Tibial nerve (tissue), 4 donors: Measurements from ENCODE around the gene NCAPD3. TPM values are rescaled to one million over a fixed set of nuclear protein-coding genes. Genes with fewer than 3 reads are reported as not detected.

Experiments used
- DNase-seq, 2 donors: peaks; one replicate each; pipeline ENCODE4 v3.0.0-alpha.2; 2019; ENCODE audit warnings: low spot score in 2 of 2
- H3K27ac ChIP-seq, 4 donors: fragments of 200-600 bp; sonication (generic) in 3 of 4; one replicate each; pipeline ENCODE4 v1.5.1; 2017 to 2019; ENCODE audit warnings: mild to moderate bottlenecking in 1 of 4
- H3K27me3 ChIP-seq, 2 donors: fragments of 200-600 bp; sonication (generic) in 1 of 2; one replicate each; pipeline versions ENCODE4 v1.5.1 to v1.6.0; 2017 to 2019
- H3K36me3 ChIP-seq, 3 donors: fragments of 200-600 bp; sonication (generic); one replicate each; pipeline ENCODE4 v1.5.1; 2018 to 2019
- H3K4me1 ChIP-seq, 4 donors: fragments of 200-600 bp; sonication (generic) in 3 of 4; one replicate each; pipeline ENCODE4 v1.5.1; 2017 to 2019
- H3K4me3 ChIP-seq, 4 donors: fragments of 200-600 bp; sonication (generic) in 3 of 4; one replicate each; pipeline ENCODE4 v1.5.1; 2017 to 2019; ENCODE audit warnings: mild to moderate bottlenecking in 1 of 4, moderate library complexity in 1 of 4
- H3K9me3 ChIP-seq, 4 donors: fragments of 200-600 bp; sonication (generic) in 3 of 4; one replicate each; pipeline ENCODE4 v1.5.1; 2017 to 2019
- CTCF ChIP-seq, 5 experiments: fragments of 200-600 bp in 3 of 5; fragments of 450-650 bp in 2 of 5; sonication (generic) in 3 of 5; IDR thresholded peaks; one replicate each; pipeline ENCODE4 v1.5.1; 2016 to 2019; ENCODE audit warnings: antibody characterized with exemption in 5 of 5, mild to moderate bottlenecking in 3 of 5, moderate library complexity in 2 of 5
- EP300 ChIP-seq, 2 donors: sonication (generic); formaldehyde crosslinking; IDR thresholded peaks; one replicate each; pipeline ENCODE4 v1.6.1; 2017; ENCODE audit warnings: antibody characterized with exemption in 2 of 2, mild to moderate bottlenecking in 1 of 2
- POLR2A ChIP-seq, 2 donors: fragments of 450-650 bp; IDR thresholded peaks; one replicate each; pipeline ENCODE4 v1.6.1; 2017; ENCODE audit warnings: antibody characterized with exemption in 2 of 2, mild to moderate bottlenecking in 2 of 2, moderate library complexity in 2 of 2
- WGBS, 2 donors: methylation state at CpG; one replicate each; pipeline ENCODE4 v1.1.5; 2018; 5-methylcytosine and 5-hydroxymethylcytosine counted together
- total RNA-seq, 4 donors: library from RNA; depleted of rRNA; stranded (reverse); fragments of >200 nt; gene quantifications; one replicate each; pipeline ENCODE4 v1.1.0, GENCODE V29; 2016

NCAPD3 gene
- total RNA-seq, 4 donors from 2014 or later: 8.2 to 14.7 (median 10.3) TPM

- Histone ChIP-seq H3K27ac (no peak overlapping the region), H3K9me3 (peaks cover 0 to 26% (median 3%) of the 10 kb centered on the region in 4 donors), H3K36me3 (peaks cover 0 to 7% (median 0%) of the 10 kb centered on the region in 3 donors), H3K4me3 (no peak overlapping the region), H3K4me1 (no peaks in the 10 kb centered on the region), H3K27me3 (no peaks in the 10 kb centered on the region)
- 90 to 92% methylated on average over 5 of the region's 5 CpGs for WGBS, 2 donors
- no peak for TF ChIP-seq CTCF (IDR thresholded peaks at IDR 0.05)
- no peak for TF ChIP-seq POLR2A (IDR thresholded peaks at IDR 0.05)
- no peak for TF ChIP-seq EP300 (IDR thresholded peaks at IDR 0.05)
- DNase-seq: no peak
These were observed 113.4 kb downstream of the NCAPD3 start for GRCh38 chr11:134110252-134110815.

Other genes with a start within 250 kb of the NCAPD3 start
- 100 to 1,000 TPM in 2 of 4 donors, 10 to 100 TPM in 2; 60.9 to 124 (median 96.5) TPM for gene JAM3, start 154.9 kb downstream of the NCAPD3 start, total RNA-seq
- gene VPS26B, start 704 bp upstream of the NCAPD3 start, total RNA-seq: 10 to 100 TPM; 32.7 to 35.9 (median 33.3) TPM
- 10 to 100 TPM; 46.0 to 65.7 (median 53.3) TPM for gene THYN1, start 29.4 kb upstream of the NCAPD3 start, total RNA-seq
- gene ACAD8, start 29.6 kb upstream of the NCAPD3 start, total RNA-seq: 10 to 100 TPM; 26.0 to 35.1 (median 30.1) TPM
- gene GLB1L3, start 52.4 kb upstream of the NCAPD3 start, total RNA-seq: not detected
- gene GLB1L2, start 108.0 kb upstream of the NCAPD3 start, total RNA-seq: 1 to 10 TPM; 2.0 to 8.1 (median 5.6) TPM
- gene B3GAT1, start 188.3 kb upstream of the NCAPD3 start, total RNA-seq: 10 to 100 TPM in 2 of 4 donors, 1 to 10 TPM in 2; 6.6 to 18.0 (median 9.1) TPM